ENCODE data around the gene HDAC11.
"Not testable (repeated sequence)": the region's sequence is repeated elsewhere in the genome, so short reads cannot be mapped to it uniquely, and the experiment has no call there.

HDAC11 gene

GRCh38 chr3:13470894-13471574 lies 9.1 kb upstream of the HDAC11 start:
- DNase-seq (ENCODE audit: low spot score): no peak

- DNase-seq (ENCODE audit: low spot score): no peak
Observed at GRCh38 chr3:13472286-13472685, 7.8 kb upstream of the HDAC11 start.

GRCh38 chr3:13473020-13473419 lies 7.1 kb upstream of the HDAC11 start:
- DNase-seq (ENCODE audit: low spot score): no peak

- no peak for DNase-seq (ENCODE audit: low spot score)
Observed at GRCh38 chr3:13474021-13474420, 6.1 kb upstream of the HDAC11 start.

- no peak for DNase-seq (ENCODE audit: low spot score)
Observed at GRCh38 chr3:13474776-13475303, 5.3 kb upstream of the HDAC11 start.

- no peak for DNase-seq (ENCODE audit: low spot score)
Observed at GRCh38 chr3:13475871-13476590, 4.1 kb upstream of the HDAC11 start.

GRCh38 chr3:13477943-13478342 lies 2.2 kb upstream of the HDAC11 start:
- DNase-seq (ENCODE audit: low spot score): no peak

- DNase-seq (ENCODE audit: low spot score): peak; percentile 75
Observed at GRCh38 chr3:13479332-13479581, 849 bp upstream of the HDAC11 start.

- peak; percentile 74 for DNase-seq (ENCODE audit: low spot score)
Observed at GRCh38 chr3:13480340-13481318, 523 bp downstream of the HDAC11 start.

- DNase-seq (ENCODE audit: low spot score): no peak
Observed at GRCh38 chr3:13482106-13482690, 2.1 kb downstream of the HDAC11 start.

- DNase-seq (ENCODE audit: low spot score): no peak
Observed at GRCh38 chr3:13483286-13483685, 3.2 kb downstream of the HDAC11 start.

- no peak for DNase-seq (ENCODE audit: low spot score)
Observed at GRCh38 chr3:13483988-13484695, 4.0 kb downstream of the HDAC11 start.

GRCh38 chr3:13484851-13485590 lies 4.9 kb downstream of the HDAC11 start:
- DNase-seq (ENCODE audit: low spot score): peak; percentile 49

GRCh38 chr3:13485630-13486562 lies 5.8 kb downstream of the HDAC11 start:
- not testable (repeated sequence) for DNase-seq (ENCODE audit: low spot score)

- DNase-seq (ENCODE audit: low spot score): no peak
Observed at GRCh38 chr3:13487403-13487802, 7.3 kb downstream of the HDAC11 start.

GRCh38 chr3:13491206-13491974 lies 11.3 kb downstream of the HDAC11 start:
- DNase-seq (ENCODE audit: low spot score): no peak

GRCh38 chr3:13492048-13492447 lies 11.9 kb downstream of the HDAC11 start:
- DNase-seq (ENCODE audit: low spot score): no peak

- DNase-seq (ENCODE audit: low spot score): no peak
Observed at GRCh38 chr3:13492976-13493866, 13.1 kb downstream of the HDAC11 start.

Measured in GM03348 (cell line).